Mucosa of descending colon (tissue), 3 donors: ENCODE measurements around the gene RBM42. TPM values are rescaled to one million over a fixed set of nuclear protein-coding genes. Genes with fewer than 3 reads are reported as not detected.

Experiments
- ATAC-seq: fragments of 200-7000 bp; cut with Tn5 transposase; one replicate; pipeline ENCODE4 v1.9.1; 2020; ENCODE audit warnings: mild to moderate bottlenecking, moderate library complexity
- DNase-seq, 3 donors: peaks; one replicate each; pipeline ENCODE4 v3.0.0-alpha.2; 2020
- H3K36me3 ChIP-seq: fragments of 200-600 bp; one replicate; pipeline ENCODE4 v1.8.0; 2021; ENCODE audit warnings: low read depth, mild to moderate bottlenecking
- H3K4me1 ChIP-seq: fragments of 200-600 bp; one replicate; pipeline ENCODE4 v1.8.0; 2021; ENCODE audit warnings: low read depth, mild to moderate bottlenecking
- H3K4me3 ChIP-seq: fragments of 200-600 bp; one replicate; pipeline ENCODE4 v1.8.0; 2021; ENCODE audit warnings: mild to moderate bottlenecking
- H3K9me3 ChIP-seq: fragments of 200-600 bp; one replicate; pipeline ENCODE4 v1.8.0; 2021; ENCODE audit warnings: mild to moderate bottlenecking
- CTCF ChIP-seq: fragments of 200-600 bp; IDR thresholded peaks from one replicate; pipeline ENCODE4 v1.8.0; 2022; ENCODE audit warnings: antibody characterized with exemption, mild to moderate bottlenecking
- intact Hi-C, 2 donors: fragments of 100-400 bp; cut with DNase I in 1 of 2; cut with micrococcal nuclease in 1 of 2; formaldehyde crosslinking; loops; one replicate each; pipeline versions ENCODE4 v1.11.0 to v1.11.1; 2022; cut with DNase I, micrococcal nuclease
- total RNA-seq, 3 donors: library from RNA; stranded (reverse); fragmentation: NEBNext Ultra II Directional in 2 of 3; extraction: Animal tissue kit (Norgen Biotek cat#: 25700) in 2 of 3; gene quantifications; one replicate each; pipeline versions ENCODE4 v1.2.1 to v1.2.4, GENCODE V29; 2021 to 2023
- donor health status: DM: no; HTN: no; CAD: no; lungs with moderate emphysema.
- donor health status: DM: no; HTN: no; CAD: no.
- donor health status: DM: no; HTN: yes; CAD: no.

Gene RBM42
- total RNA-seq, 3 donors from 2014 or later, result 67.4 to 73.3 (median 67.6) TPM

- Histone ChIP-seq H3K9me3 (no peaks in the 10 kb centered on the region), H3K4me1 (no peaks in the 10 kb centered on the region), H3K4me3 (no peak overlapping the region), H3K36me3 (peaks cover 9% of the 10 kb centered on the region)
- ATAC-seq (no peak), DNase-seq (no peak)
- TF ChIP-seq CTCF, result no peak
- intact Hi-C loops, result no loop called here
These were observed 7.8 kb downstream of the RBM42 start for GRCh38 chr19:35636651-35637050.

GRCh38 chr19:35637165-35637564 is 8.3 kb downstream of the RBM42 start:
- Histone ChIP-seq H3K36me3 (peaks cover 9% of the 10 kb centered on the region), H3K4me1 (no peaks in the 10 kb centered on the region), H3K9me3 (no peaks in the 10 kb centered on the region), H3K4me3 (no peak overlapping the region)
- TF ChIP-seq CTCF, result no peak
- intact Hi-C loops, result no loop called here
- no peak for DNase-seq
- no peak for ATAC-seq

GRCh38 chr19:35639321-35639639 is 10.4 kb downstream of the RBM42 start:
- ATAC-seq, result no peak

GRCh38 chr19:35639863-35640262 is 11.0 kb downstream of the RBM42 start:
- Histone ChIP-seq H3K9me3 (no peaks in the 10 kb centered on the region), H3K4me1 (peaks cover 9% of the 10 kb centered on the region), H3K4me3 (no peak overlapping the region), H3K36me3 (peaks cover 4% of the 10 kb centered on the region)
- DNase-seq (no peak), ATAC-seq (no peak)
- TF ChIP-seq CTCF, result no peak
- intact Hi-C loops, result no loop called here

More at GRCh38 chr19:35639321-35639639, 10.4 kb downstream of the RBM42 start:
- no peak for TF ChIP-seq CTCF
- no peak for DNase-seq
- no peak overlapping the region for H3K4me3 ChIP-seq
- H3K9me3 ChIP-seq, result no peaks in the 10 kb centered on the region
- intact Hi-C loops, result no loop called here
- peaks cover 6% of the 10 kb centered on the region for H3K36me3 ChIP-seq
- peaks cover 5% of the 10 kb centered on the region for H3K4me1 ChIP-seq

GRCh38 chr19:35641515-35642151 is 12.8 kb downstream of the RBM42 start, which contains the start of gene ETV2:
Gene ETV2, plus strand, starts transcription at chr19:35641745. Its CDS starts 716 bp downstream, at chr19:35642461.
- ATAC-seq (no peak), DNase-seq (peak; percentile 21 to 70 (median 54))
- Histone ChIP-seq H3K9me3 (no peaks in the 10 kb centered on the region), H3K36me3 (peaks cover 4% of the 10 kb centered on the region), H3K4me3 (no peak within 1 kb of the TSS), H3K4me1 (peaks cover 13% of the 10 kb centered on the region)
- TF ChIP-seq CTCF, result no peak
- intact Hi-C loops, result no loop called here

- intact Hi-C loops, result no loop called here
- ATAC-seq, result no peak
- no peak for TF ChIP-seq CTCF
These were observed 13.5 kb downstream of the RBM42 start for GRCh38 chr19:35642312-35642711.

More at GRCh38 chr19:35642312-35642711, 13.5 kb downstream of the RBM42 start:
- Histone ChIP-seq H3K36me3 (peaks cover 2% of the 10 kb centered on the region), H3K9me3 (no peaks in the 10 kb centered on the region), H3K4me1 (peaks cover 13% of the 10 kb centered on the region), H3K4me3 (no peak overlapping the region)
- no peak for DNase-seq
